ENCODE data around the gene CUEDC1. TPM values are rescaled to one million over a fixed set of nuclear protein-coding genes. Genes with fewer than 3 reads are reported as not detected.

Gene CUEDC1
- total and polyA plus RNA-seq, 2 of the 13 experiments (the other 11 are each of a cell fraction or from before 2014, with no cell fraction given), result 7.4 to 12.9 TPM

- no peak for TF ChIP-seq MEF2D (CRISPR knock-in tag; IDR thresholded peaks at IDR 0.05)
- TF ChIP-seq KLF12 (CRISPR knock-in tag; IDR thresholded peaks at IDR 0.05; ENCODE audit: borderline replicate concordance), result peak; percentile 5; the same call in 1 of the 2 replicates
- TF ChIP-seq TOE1 (CRISPR knock-in tag; IDR thresholded peaks at IDR 0.05), result no peak
- TF ChIP-seq, protein P1, sequence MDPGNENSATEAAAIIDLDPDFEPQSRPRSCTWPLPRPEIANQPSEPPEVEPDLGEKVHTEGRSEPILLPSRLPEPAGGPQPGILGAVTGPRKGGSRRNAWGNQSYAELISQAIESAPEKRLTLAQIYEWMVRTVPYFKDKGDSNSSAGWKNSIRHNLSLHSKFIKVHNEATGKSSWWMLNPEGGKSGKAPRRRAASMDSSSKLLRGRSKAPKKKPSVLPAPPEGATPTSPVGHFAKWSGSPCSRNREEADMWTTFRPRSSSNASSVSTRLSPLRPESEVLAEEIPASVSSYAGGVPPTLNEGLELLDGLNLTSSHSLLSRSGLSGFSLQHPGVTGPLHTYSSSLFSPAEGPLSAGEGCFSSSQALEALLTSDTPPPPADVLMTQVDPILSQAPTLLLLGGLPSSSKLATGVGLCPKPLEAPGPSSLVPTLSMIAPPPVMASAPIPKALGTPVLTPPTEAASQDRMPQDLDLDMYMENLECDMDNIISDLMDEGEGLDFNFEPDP (CRISPR knock-in tag; conservative IDR thresholded peaks at IDR 0.05), result no peak
- no peak for TF ChIP-seq GABPA (IDR thresholded peaks at IDR 0.05; ENCODE audit: low read depth, low read length)
- peak; percentile 54 for TF ChIP-seq GABPA (CRISPR knock-in tag; IDR thresholded peaks at IDR 0.05; ENCODE audit: low read depth)
- TF ChIP-seq TGIF2 (CRISPR knock-in tag; IDR thresholded peaks at IDR 0.05), result peak; percentile 25; the same call in 1 of the 2 replicates
- no peak for TF ChIP-seq NR3C1 (CRISPR knock-in tag; IDR thresholded peaks at IDR 0.05)
- no peak for TF ChIP-seq ZNF550 (CRISPR knock-in tag; IDR thresholded peaks at IDR 0.05; ENCODE audit: borderline replicate concordance)
- TF ChIP-seq KDM2A (CRISPR knock-in tag; IDR thresholded peaks at IDR 0.05; ENCODE audit: borderline replicate concordance, low read depth), result peak; percentile 13; the same call in 1 of the 2 replicates
- TF ChIP-seq SRF (IDR thresholded peaks at IDR 0.05; ENCODE audit: low read depth, low read length), result no peak
- no peak for TF ChIP-seq ZNF354B (CRISPR knock-in tag; IDR thresholded peaks at IDR 0.05)
- 0 out of 2 replicates have a peak, but pooled peaks have one; percentile 23 for TF ChIP-seq SNAPC4 (CRISPR knock-in tag; IDR thresholded peaks at IDR 0.05)
- peak; percentile 93; the same call in 1 of the 2 replicates for TF ChIP-seq CHD4 (IDR thresholded peaks at IDR 0.05; ENCODE audit: borderline replicate concordance, low read length)
- TF ChIP-seq AGO2 (optimal IDR thresholded peaks at IDR 0.05; ENCODE audit: low read depth, low read length), result no peak
- no peak for TF ChIP-seq FOXA1 (IDR thresholded peaks at IDR 0.05)
- 0 out of 2 replicates have a peak, but pooled peaks have one; percentile 17 for TF ChIP-seq FOXA1 (CRISPR knock-in tag; IDR thresholded peaks at IDR 0.05)
- TF ChIP-seq ZNF816 (CRISPR knock-in tag; IDR thresholded peaks at IDR 0.05; ENCODE audit: borderline replicate concordance), result no peak
- TF ChIP-seq MTA3 (CRISPR knock-in tag; IDR thresholded peaks at IDR 0.05), result no peak
- TF ChIP-seq TP53 (CRISPR knock-in tag; conservative IDR thresholded peaks at IDR 0.05), result no peak
- TF ChIP-seq RCOR2 (CRISPR knock-in tag; IDR thresholded peaks at IDR 0.05), result no peak
- no peak; the same call in 1 of the 2 replicates for TF ChIP-seq ZNF205 (CRISPR knock-in tag; IDR thresholded peaks at IDR 0.05)
- TF ChIP-seq ZFP36 (IDR thresholded peaks at IDR 0.05; ENCODE audit: borderline replicate concordance, low read depth, low read length, partially characterized antibody), result peak; percentile 2
- TF ChIP-seq ZNF546 (CRISPR knock-in tag; conservative IDR thresholded peaks at IDR 0.05), result 0 out of 2 replicates have a peak, but pooled peaks have one; percentile 1
- TF ChIP-seq ZEB1 (IDR thresholded peaks at IDR 0.05; ENCODE audit: insufficient replicate concordance, low read depth), result peak; percentile 62
- TF ChIP-seq FOXJ3 (CRISPR knock-in tag; IDR thresholded peaks at IDR 0.05; ENCODE audit: borderline replicate concordance), result 0 out of 2 replicates have a peak, but pooled peaks have one; percentile 7
Observed at GRCh38 chr17:57892820-57893595, 62.2 kb downstream of the CUEDC1 start (continued).

Measured in HepG2 (cell line).